Activated T-cell treated with anti-CD3 and anti-CD28 coated beads for 48 hours (primary cell): Measurements from ENCODE around the gene PCBP4.

Experiments used
- DNase-seq: peaks from one replicate; pipeline ENCODE4 v3.0.0-alpha.2; 2020; ENCODE audit warnings: low read depth

The PCBP4 gene

DNA sequence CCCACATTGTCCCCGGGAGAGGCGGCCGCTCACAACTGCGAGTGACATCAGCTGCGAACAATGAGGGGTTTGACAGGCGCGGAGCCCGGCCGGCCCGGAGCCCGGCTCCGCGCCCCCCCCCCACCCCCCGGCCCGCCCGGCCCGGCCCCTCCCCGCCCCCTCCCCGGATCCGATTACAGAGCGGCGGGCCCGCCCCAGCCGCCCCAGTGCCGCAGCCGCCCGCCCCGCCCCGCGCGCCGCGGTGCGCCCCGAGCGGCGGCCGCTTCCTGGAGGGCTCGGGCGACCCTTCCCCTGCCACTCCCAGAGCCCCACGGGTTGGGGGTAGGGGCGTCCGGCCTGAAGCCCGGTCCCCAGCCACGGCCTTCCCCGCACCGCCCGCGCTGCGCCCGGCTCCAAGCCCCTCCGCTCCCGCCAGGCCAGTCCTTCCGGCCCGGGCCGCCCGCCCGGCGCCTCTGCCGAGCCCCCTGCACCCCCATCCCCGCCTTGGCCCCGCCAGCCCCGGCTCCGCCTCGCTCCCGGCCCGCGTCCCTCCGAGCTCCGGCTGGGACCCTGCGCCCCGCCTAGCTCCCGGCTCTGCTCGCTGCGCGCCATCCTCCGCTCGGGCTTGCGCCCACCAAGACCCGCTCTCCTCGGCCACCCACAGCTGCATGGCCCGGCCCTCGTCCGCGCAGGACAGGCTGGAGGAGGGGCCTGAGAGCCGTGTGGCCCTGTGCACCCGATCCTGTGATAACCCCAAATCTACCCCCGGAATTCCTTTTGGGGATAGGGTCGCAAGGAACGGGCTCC is at the start of gene PCBP4:
TSS of gene PCBP4 (minus strand) at position 71 of the 786 bp plus-strand sequence. CDS start 6,214 bp downstream, outside the sequence.
- peak; percentile 34 for DNase-seq

DNA sequence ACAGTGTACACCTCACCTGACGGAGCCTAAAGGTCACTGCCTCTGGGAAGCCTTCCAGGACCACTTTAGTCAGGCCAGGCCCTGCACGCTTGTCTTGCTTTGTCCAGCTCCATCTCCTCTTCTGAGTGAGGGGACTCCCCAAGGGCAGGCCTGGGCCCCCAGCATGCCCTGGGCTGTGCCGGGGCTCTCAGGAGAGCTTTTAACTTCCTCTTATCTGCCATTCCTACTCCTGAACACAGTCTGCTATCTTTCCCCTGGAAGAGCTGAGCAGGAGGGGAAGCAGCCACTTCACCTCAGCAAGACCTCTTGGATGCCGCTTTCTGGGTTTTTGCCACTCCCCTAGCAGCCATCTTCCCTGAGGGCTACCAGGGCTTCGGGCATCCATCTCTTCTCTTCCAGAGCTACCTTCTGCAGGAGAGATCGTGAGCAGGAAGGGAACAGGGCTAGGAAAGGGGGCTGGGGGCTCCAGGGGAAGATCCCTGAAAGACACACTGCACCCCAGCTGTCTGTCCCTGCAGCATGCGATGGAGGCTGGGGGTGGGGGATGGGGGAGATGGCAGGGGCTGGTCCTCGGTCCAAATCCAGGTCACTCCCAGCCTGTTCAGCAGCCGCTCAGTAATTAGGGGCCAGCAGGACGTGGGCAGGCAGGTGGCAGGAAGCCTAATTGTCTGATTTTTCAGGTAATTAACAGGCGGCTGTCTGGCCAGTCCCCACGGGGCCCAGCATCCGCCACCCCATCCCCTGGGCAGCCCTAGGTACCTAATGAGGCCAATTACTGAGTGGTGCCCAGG is 48.4 kb upstream of the PCBP4 start:
- no peak for DNase-seq

DNA sequence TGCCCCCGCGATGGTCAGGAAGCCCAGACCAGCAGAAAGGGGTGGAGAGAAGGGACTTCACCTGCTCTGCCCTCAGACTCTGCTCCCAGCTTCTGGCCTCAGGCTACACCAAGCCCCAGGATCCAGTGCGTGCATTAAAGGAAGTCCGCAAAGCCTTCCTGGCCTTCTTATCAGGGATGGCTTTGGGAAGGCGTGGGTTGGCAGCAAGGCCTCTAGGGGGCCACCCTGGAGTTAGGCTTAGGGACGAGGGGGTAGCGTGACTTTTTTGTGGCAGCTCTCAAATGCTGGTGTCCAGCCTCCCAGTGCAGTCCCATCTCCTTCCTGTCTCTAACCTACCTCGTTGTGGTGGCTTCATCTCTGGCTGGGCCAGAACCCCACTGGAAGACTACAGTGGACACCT is 47.4 kb upstream of the PCBP4 start:
- no peak for DNase-seq

DNA sequence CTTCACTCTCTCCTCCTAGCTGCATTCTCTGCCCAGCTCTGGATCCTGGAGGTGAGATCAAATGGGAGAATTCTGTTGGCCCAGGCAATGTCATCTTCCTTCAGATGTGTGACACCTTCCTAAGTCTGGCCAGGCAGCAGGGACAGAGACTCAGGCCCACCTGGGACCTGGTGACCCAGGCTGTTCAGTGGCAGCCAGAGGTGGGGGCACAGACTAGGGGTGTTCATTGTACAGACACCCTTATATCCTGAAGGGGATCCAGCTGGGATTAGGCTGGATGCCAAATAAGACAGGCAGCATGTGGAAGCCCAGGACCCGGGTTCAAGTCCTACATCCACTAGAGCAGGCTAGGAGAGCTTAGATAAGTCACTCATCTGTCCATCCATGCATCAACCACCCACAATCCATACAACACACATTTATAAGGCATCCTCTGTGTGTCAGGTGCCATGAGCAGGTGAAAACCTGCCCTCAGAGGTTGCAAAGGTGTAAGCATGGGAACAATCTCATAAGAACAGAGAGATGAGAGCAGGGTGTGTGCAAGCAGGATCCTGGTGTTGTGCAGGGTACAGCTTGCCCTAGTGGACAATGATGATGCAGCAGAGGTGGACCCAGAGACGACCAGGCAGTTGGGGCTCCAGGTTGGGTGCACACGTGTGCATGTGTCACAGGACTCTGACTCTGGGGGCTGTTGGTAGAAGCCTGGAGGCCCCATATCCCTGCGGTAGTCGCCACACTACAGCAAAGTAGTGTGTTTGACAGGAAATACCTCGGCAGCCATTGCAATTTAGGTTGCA is 46.7 kb upstream of the PCBP4 start:
- no peak for DNase-seq

DNA sequence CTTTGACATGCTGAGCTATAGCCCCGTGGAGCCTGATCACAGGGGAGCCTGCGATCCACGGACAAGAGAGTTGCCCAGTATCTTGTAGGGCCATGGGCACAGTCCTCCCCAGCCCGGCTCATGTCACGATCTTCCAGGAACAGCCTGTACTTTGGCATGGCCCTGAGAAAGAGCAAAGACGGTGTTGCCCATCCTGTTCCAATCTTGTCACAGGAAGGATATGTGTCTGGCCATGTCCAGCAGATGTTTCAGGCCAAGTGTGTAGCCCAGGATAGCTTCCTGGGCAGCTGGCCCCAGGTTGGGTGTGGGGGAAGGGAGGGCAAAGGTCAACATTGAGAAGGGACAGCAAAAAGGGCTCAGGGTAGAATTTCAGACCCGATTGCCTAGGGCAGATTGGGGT is 45.4 kb upstream of the PCBP4 start:
- no peak for DNase-seq

DNA sequence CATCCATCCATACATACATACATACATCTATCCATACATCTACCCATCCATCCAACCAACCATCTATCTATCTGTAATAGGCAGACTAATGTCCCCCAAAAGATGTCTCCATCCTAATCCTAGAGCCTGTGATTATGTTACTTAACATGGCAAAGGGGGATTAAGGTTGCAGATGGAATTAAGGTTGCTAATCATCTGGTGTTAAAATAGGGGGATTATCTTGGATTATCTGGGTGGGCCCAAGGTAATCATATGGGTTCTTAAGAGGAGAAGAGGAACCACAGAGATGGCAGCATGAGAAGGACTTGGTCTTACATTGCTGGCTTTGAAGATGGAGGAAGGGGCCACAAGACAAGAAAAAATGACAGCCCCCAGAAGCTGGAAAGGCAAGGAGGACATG is 43.2 kb upstream of the PCBP4 start:
- no peak for DNase-seq

DNA sequence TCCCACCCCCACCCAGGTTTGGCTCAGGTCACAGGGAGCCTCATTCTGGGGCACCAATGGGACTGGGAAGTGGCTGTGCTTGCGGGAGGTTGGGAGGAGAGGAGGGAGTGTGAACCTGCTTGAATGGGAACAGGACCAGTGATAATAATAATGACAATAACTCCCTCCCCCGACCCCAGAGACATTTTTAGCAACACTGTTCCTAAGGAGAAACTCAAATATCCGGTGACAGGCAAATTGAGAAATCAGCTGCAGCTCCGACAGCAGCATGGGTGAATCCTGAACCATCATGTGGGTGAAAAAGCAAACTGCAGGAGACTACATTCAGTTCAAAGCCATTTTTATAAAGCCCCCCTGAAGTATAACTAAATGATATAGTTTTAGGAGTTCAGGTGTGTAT is 40.0 kb upstream of the PCBP4 start:
- DNase-seq: no peak

DNA sequence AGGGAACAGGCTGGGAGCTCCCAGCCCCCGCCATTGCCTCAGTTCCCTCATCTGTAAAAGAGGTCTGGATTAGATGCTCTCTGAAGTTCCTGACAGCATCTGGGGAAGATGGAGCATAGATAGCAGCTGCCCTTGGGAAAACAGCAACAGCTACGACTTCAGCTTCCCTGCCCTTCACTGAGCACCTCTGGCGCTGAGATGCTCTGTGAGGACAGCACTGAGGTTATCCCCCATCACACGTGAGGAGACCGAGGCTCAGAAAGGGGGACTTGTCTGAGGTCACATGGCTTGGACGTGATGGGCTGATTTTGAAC is 39.5 kb upstream of the PCBP4 start:
- no peak for DNase-seq

DNA sequence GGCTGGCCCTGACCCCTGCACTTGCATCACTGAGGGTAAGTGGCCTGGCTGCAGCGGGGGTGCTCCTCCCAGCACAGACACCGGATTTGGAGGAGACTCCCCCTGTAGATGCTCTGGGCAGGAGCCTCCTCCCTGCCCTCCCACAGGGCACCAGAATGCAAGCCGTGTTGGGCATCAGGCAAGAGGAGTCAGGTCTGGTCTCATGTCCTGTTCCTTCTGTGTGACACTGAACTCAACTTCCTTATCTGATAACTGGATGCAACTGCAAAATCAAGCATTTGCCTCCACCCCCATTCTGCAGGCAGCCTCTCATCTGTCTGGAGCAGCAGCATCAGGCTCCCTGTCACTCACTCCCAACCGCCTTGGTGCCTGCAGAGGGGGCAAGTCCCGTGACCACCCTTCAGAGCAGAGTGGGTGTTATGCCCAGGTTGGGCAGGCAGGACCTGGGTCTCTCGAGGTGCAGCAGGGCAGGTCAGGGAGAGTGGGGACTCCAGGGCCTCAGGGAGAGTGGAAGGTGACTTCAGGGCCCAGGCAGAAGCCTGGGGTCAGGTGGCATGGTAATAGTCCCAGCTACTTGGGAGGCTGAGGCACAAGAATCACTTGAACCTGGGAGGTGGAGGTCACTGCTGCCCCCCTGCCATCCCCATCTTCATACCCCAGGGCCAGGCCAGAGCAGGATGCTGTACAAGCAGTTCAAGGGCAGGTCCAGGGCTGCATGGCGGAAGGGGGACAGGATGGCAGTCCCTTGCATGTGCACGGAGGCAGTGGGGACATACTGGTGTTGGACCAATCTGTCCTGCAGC is 39.0 kb upstream of the PCBP4 start:
- DNase-seq: no peak

DNA sequence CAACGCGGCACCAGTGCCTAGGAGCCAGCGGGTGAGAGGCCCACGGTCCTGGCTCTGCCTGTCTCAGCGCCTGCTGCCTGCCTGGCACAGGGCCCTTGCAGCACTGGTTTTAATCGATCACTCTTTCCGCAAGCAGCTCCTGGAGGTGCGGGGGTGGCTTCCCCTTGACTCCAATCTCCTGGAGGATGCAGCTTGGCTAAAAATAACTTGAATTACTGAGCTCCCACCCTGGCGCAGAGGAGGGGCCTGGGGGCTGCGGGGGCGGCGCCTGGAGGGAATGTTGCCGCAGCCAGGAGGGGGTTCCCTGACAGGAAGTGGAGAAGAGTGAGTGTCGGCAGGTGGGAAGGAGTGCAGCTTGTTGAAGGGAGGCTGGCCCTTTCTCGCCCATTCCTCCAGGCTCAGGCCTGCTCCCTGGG is 38.3 kb upstream of the PCBP4 start:
- DNase-seq: no peak

DNA sequence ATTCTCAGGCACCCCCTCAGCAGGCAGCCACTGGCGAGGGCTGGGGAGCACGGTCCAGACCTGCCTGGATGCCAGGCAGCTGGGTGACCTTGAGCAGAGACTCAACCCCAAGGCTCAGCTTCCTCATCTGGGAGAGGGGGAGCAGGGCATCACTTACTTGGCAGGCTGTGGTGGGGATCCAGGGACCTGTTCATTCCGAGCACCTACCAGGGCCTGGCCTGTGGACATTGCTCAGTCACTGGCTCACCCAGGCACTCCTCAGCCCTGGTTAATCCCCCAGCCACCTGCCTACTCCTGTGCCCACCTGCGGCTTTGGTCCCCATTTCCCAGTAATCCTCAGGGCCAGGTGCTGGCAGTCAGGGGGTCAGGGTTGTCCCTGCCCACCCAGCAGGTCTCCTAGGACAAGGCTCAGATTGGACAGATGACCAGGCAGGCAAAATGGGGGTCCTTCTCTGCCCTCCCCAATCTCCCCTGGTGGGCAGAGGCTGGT is 37.7 kb upstream of the PCBP4 start:
- no peak for DNase-seq

DNA sequence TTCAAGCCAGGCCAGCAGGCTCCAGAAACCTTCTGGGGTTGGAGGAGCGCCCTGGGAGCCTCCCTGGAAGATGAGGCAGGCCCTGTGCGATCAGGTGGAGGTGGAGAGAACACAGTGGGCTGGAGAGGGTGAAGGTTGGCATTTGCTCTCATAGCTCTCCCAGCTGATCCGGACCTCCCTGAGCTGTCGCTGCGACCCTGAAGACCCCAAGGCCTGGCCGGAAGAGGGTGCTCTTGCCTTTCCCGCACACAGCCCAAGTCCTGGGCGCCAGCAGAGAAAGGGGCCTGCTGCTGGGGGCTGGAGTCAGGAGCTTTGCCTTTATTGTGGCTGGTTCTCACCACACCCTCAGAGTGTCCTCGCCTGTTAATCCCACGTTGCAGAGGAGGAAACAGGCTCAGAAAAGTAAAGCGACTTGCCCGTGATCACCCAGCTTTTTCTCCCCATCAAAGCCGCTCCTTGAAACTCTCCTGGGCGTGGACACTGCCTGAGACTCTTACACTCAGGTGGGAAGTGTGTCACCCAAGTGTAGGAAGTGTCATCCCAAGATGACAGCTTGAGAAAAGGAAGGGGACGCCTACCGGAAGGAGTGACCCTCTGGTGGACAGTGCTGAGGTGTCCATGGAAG is 37.0 kb upstream of the PCBP4 start:
- no peak for DNase-seq

DNA sequence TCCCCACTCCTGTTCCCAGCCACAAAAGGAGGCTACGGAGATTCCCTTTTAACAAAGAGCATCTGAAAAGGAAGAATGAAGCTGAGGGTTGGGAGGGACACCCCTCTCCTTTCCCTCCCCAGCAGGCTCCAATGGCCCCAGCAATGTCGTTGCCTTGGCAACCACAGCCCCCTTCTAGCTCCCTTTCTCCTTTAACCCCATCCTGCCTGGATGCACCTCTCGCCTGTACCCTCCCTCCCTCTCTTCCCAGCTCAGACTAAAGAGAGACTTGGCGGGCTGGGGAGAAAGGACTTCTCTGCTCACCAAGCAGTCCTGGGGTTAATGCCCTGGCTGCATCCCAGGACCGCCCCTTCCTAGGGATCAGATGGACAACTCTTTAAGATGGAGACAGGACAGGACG is 35.5 kb upstream of the PCBP4 start:
- DNase-seq: no peak

DNA sequence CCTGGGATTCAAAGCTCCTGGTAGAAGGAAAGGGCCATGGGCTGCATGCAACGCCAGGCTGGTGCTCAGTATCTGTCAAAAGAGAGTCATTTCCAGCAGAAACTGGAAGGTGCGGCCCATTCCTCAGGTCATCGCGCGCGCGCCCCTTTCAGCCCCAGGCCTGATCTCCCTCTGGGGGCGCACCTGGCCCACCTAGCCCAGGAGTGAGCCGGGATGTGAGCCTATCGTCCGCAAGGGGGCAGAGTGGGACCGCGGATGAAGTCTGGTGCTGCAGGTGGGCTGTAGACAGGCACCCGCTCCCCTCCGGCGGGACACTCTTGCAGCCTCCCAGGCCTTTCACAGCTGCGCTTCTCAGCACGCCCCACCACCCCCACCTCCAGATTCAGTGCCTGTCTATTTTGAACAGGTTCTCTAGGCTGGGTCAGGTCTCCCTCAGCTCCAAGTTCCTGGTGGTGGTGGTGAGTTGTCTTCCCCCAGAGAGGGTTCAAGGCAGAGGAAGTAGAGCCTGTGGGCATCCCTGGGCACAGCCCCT is 34.3 kb upstream of the PCBP4 start:
- peak; percentile 79 for DNase-seq

DNA sequence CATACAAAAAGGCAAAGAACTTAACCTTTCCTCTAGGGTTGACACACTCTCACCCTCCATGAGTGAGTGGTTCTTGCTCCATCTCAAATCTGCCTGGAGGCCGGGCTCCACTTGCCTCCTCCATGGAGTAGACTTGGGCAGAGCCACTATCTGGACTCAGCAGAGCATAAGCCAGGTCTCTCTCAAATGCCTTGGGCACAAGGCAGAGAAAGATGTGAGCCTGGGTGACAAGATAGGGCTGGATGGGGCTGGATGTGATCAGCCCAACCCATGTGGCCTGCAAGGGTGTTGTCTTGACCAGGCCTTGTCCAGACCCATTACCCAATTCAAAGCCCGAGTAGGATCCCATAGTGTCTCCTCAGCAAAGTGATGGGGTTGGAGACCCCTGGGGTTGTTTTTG is 32.6 kb upstream of the PCBP4 start:
- no peak for DNase-seq

DNA sequence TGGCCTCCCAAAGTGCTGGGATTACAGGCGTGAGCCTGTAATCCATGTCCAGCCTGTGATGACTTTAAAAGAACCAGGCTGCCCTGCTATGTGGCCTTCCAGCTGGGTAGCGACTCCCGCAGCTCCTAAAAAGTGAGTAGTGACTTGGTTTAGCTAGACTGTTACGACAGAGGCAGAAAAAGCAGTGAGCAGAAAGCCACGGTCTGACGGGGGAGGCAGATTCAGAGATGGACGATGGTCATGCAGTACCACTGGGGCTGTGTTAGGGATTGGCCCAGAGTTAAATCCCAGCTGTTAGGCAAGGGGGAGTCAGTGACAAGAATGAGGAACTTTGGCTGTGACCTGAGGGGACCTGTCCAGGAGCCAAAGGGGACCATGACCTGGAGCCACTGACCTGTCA is 31.5 kb upstream of the PCBP4 start:
- no peak for DNase-seq

DNA sequence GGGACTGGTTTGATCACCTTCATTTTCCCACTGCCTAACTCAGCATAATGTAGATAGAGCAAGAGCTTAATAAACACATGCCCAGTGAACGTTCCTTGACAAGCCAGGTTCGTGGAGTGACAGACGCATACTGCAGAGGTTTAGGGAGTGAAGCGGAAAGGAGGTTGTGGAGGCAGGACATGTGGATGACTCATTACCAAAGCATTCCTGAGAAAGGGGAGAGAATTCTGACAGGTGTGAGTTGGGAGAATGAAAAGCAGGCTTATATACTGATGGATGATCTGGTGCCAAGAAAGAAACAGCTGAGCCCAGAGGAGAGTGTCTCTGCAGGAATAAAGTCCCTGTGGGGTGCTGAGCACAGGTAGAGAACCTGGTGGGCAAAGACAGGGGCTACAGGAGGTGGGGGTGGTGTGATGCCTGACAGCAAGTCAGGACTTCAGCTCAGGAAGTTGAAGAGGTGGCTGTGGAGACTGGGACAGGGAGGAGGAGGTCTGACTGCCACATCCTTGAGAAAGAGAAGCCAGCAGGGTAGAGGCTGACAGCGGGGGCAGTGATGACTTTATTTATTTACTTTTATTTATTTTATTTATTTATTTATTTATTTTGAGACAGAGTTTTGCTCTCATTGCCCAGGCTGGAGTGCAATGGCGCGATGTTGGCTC is 30.8 kb upstream of the PCBP4 start:
- DNase-seq: no peak

DNA sequence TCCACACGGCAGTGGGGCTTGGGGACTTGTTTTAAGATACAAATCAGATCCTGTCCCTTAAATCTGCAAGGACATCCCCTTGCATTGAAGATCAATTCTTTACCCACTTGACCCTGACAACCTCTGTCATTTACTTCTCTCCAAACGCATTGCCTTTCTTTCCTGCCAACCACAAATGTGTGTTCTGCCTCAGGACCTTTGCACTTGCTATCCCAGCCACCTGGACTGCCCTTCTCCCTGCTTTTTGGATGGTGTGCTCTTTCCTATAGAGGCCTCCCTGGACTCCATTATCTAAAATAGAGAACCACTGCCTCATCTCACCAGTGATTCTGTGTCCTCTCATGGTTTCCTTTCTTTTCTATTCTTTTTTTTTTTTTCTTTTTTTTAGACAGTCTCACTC is 29.9 kb upstream of the PCBP4 start:
- no peak for DNase-seq

DNA sequence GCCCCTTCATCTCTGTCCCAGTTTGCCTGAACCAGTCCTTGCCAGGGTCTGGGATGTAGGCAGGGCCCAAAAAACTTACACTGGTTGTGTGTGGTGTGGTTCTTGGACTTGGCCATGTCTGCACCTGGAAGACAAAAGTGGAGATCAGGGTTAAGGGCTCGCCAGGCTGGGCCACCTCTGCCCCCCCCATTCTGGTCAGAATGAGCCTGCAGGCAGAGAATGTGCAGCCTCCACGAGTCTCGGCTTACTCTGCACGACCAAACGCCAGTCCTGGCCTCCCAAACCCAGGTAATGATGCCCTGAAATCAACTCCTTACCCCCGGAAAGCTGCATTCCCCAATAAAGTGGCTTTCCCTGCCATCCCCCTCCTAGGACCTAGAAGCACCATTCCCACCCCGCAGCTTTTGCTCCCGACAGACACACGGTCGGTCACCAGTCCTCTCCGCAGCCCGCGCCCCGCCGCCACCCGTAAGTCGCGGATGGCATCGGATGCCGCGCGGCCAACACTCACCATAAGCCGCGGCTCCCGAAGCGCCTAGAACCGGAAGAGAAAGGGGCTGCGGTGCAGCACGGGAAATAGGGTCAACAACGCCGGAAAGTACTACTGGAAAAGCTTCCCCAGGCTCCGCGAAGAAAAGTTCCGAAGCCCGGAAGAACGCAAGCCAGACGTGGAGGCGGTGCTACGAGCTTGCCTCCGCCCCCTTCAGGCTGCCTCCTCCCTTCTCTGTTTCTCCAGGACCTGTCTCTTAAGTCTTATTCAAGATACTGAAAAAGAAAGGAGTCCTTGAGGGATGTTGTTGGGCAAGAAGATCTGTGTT is 28.3 kb upstream of the PCBP4 start, which contains the start of gene RPL29:
TSS of gene RPL29 (minus strand) at position 550 of the 818 bp plus-strand sequence. CDS start at position 116, 434 bp downstream.
- DNase-seq: peak; percentile 86

DNA sequence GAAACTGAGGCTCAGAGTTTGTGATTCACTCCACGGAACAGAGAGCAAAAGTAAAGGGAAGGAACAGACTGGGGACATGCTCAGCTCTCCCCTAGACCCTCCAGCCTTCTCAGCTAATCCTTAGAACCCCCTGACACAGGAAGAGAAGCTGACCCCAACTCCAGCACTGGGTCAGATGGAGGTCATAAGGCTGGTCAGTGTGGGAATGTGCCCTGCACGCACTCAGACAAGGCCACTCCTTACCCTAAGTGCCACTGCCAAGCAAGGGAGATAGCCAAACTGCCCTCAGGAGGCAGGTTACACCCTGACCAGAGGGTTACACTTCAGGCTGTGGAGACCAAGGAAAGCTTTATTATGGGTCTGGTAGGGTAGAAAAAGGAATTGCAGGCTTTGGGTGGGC is 27.3 kb upstream of the PCBP4 start:
- DNase-seq: no peak
